ENCODE results near the gene RNF121.
A peak's percentile ranks its signal among the peaks of the same experiment; 100 is the strongest.

RNF121 gene

DNA sequence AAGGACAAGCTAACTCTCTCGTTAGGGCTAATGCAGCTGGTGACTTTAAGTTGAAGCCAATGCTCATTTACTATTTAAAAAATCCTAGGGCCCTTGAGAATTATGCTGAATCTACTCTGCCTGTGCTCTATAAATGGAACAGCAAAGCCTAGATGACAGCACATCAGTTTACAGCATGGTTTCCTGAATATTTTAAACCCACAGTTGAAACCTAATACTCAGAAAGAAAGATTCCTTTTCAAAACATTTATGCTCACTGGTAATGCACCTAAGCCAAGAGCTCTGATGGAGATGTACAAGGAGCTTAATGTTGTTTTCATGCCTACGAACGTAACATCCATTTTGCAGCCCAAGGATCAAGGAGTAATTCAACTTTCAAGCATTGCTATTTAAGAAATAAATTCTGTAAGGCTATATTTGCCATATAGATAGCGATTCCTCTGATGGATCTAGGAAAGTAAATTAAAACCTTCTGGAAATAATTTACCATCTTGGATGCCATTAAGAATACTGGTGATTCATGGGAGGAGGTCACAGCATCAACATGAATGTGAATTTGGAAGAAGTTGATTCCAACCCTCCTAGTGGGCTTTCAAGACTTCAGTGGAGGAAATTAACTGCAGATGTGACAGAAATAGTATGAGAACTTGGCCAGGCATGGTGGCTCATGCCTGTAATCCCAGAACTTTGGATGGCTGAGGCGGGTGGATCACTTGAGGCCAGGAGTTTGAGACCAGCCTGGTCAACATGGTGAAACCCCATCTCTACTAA is 14.9 kb upstream of the RNF121 start:
- Histone ChIP-seq H3K4me1 (ENCODE audit: control insufficient read depth in 2 of 2, insufficient read depth in 2 of 2, low read length in 2 of 2) (no peaks in the 10 kb centered on the region), H3K4me3 (ENCODE audit: low read length in 2 of 2) (no peak overlapping the region), H3K9ac (ENCODE audit: low read depth in 1 of 2, low read length in 2 of 2) (no peak overlapping the region), H3K27ac (ENCODE audit: low read depth in 2 of 2, low read length in 2 of 2) (no peak overlapping the region), H3K27me3 (ENCODE audit: control insufficient read depth in 2 of 2, insufficient read depth in 2 of 2, low read length in 2 of 2) (no peaks in the 10 kb centered on the region), H3K9me3 (ENCODE audit: control insufficient read depth in 2 of 2, low read length in 2 of 2) (no peaks in the 10 kb centered on the region), H3K36me3 (ENCODE audit: control insufficient read depth in 2 of 2, insufficient read depth in 2 of 2, low read length in 2 of 2) (peaks cover 20 to 29% of the 10 kb centered on the region in 2 donors)

GRCh38 chr11:71914617-71915189 is 14.1 kb upstream of the RNF121 start:
- no peak overlapping the region for H3K27ac ChIP-seq (ENCODE audit: low read depth in 2 of 2, low read length in 2 of 2)
- H3K27me3 ChIP-seq (ENCODE audit: control insufficient read depth in 2 of 2, insufficient read depth in 2 of 2, low read length in 2 of 2), result no peaks in the 10 kb centered on the region
- no peak overlapping the region for H3K9ac ChIP-seq (ENCODE audit: low read depth in 1 of 2, low read length in 2 of 2)
- no peak overlapping the region for H3K4me3 ChIP-seq (ENCODE audit: low read length in 2 of 2)
- H3K36me3 ChIP-seq (ENCODE audit: control insufficient read depth in 2 of 2, insufficient read depth in 2 of 2, low read length in 2 of 2), result peaks cover 20 to 30% of the 10 kb centered on the region in 2 donors
- no peaks in the 10 kb centered on the region for H3K9me3 ChIP-seq (ENCODE audit: control insufficient read depth in 2 of 2, low read length in 2 of 2)
- H3K4me1 ChIP-seq (ENCODE audit: control insufficient read depth in 2 of 2, insufficient read depth in 2 of 2, low read length in 2 of 2), result no peaks in the 10 kb centered on the region

GRCh38 chr11:71917646-71918140 is 11.2 kb upstream of the RNF121 start:
- Histone ChIP-seq H3K27me3 (ENCODE audit: control insufficient read depth in 2 of 2, insufficient read depth in 2 of 2, low read length in 2 of 2) (no peaks in the 10 kb centered on the region), H3K4me3 (ENCODE audit: low read length in 2 of 2) (no peak overlapping the region), H3K9me3 (ENCODE audit: control insufficient read depth in 2 of 2, low read length in 2 of 2) (no peaks in the 10 kb centered on the region), H3K4me1 (ENCODE audit: control insufficient read depth in 2 of 2, insufficient read depth in 2 of 2, low read length in 2 of 2) (no peaks in the 10 kb centered on the region), H3K36me3 (ENCODE audit: control insufficient read depth in 2 of 2, insufficient read depth in 2 of 2, low read length in 2 of 2) (peaks cover 17 to 28% of the 10 kb centered on the region in 2 donors), H3K27ac (ENCODE audit: low read depth in 2 of 2, low read length in 2 of 2) (no peak overlapping the region), H3K9ac (ENCODE audit: low read depth in 1 of 2, low read length in 2 of 2) (no peak overlapping the region)

DNA sequence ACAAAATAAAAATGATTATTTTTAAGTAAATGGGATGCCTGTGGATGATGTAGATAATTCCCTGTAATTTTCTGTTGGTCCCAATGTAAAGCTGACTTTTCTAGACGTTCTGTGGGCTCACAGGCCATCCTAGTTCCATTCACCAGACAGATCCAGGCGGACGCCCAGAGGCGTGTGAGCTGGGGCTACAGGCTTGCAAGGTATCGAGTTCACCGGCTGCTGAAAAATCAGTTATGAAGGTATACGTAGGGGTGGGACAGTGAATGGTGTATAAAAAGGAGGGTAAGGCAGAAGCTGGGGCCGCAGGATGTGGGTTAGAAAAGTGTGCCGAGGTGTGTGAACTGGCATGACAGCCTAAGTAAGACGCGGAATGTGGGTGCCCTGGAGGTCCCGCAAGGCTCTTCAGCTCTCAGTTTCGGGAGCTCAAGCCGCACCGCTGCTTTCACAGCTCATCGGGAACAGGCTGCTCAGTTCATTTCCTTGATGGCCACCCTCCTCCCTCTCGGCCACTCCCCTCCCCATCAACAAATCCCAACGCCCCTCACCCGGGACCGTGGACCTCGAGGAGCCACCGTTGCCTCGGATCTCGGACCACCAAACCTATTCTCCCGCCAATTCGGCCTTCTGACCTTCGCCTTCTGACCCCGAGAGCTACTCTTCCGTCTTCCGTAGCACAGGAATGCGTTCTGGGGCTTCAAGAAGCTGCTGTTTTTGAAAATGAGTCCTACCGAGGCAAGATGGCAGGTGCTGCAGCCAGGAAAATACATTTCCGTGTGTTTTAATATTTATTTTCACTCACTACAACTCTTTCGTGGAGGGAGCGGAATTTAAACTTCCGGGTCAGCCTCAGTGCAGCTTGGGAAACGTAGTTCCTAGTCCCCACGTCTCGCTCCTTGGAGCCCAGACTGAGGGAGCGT is 768 bp upstream of the RNF121 start, which contains the start of gene XNDC1N:
XNDC1N (minus strand) TSS at position 775 of the 917 bp plus-strand sequence. CDS start 5,241 bp downstream, outside the sequence.
- Histone ChIP-seq H3K9ac (ENCODE audit: low read depth in 1 of 2, low read length in 2 of 2) (peak within 1 kb of the TSS; percentile 79 to 97), H3K4me3 (ENCODE audit: low read length in 2 of 2) (peak within 1 kb of the TSS; percentile 96 to 97), H3K4me1 (ENCODE audit: control insufficient read depth in 2 of 2, insufficient read depth in 2 of 2, low read length in 2 of 2) (peaks cover 10 to 16% of the 10 kb centered on the region in 2 donors), H3K9me3 (ENCODE audit: control insufficient read depth in 2 of 2, low read length in 2 of 2) (no peaks in the 10 kb centered on the region), H3K27ac (ENCODE audit: low read depth in 2 of 2, low read length in 2 of 2) (peak within 1 kb of the TSS; percentile 92 to 93), H3K27me3 (ENCODE audit: control insufficient read depth in 2 of 2, insufficient read depth in 2 of 2, low read length in 2 of 2) (no peaks in the 10 kb centered on the region), H3K36me3 (ENCODE audit: control insufficient read depth in 2 of 2, insufficient read depth in 2 of 2, low read length in 2 of 2) (no peaks in the 10 kb centered on the region)

DNA sequence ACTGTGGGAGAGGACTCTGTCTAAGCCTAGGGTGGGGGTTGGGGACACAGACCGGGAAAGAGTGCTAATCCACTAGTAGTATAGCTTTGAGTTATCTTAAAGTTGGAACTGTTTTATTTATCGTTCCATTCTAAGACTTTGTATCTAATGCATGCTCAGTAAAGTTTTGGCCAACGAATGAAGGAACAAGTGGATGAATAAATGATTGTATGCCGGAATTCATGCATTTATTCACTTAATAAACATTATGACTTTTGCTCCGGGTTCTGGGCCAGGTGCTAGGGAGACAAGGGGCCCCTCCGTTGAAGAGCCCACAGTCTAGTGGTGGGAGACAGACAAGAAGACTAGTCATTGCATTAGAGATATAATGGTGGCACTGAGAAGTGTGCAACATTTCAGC is 645 bp downstream of the RNF121 start:
- H3K27ac ChIP-seq (ENCODE audit: low read depth in 2 of 2, low read length in 2 of 2), result no peak overlapping the region
- H3K9me3 ChIP-seq (ENCODE audit: control insufficient read depth in 2 of 2, low read length in 2 of 2), result no peaks in the 10 kb centered on the region
- H3K4me1 ChIP-seq (ENCODE audit: control insufficient read depth in 2 of 2, insufficient read depth in 2 of 2, low read length in 2 of 2), result peaks cover 10 to 16% of the 10 kb centered on the region in 2 donors
- no peaks in the 10 kb centered on the region for H3K36me3 ChIP-seq (ENCODE audit: control insufficient read depth in 2 of 2, insufficient read depth in 2 of 2, low read length in 2 of 2)
- H3K27me3 ChIP-seq (ENCODE audit: control insufficient read depth in 2 of 2, insufficient read depth in 2 of 2, low read length in 2 of 2), result no peaks in the 10 kb centered on the region
- H3K4me3 ChIP-seq (ENCODE audit: low read length in 2 of 2), result peak overlapping the region; percentile 96 to 97
- peak overlapping the region; percentile 68 to 79 for H3K9ac ChIP-seq (ENCODE audit: low read depth in 1 of 2, low read length in 2 of 2)

GRCh38 chr11:71930556-71931244 is 1.9 kb downstream of the RNF121 start:
- Histone ChIP-seq H3K9ac (ENCODE audit: low read depth in 1 of 2, low read length in 2 of 2) (no peak overlapping the region), H3K9me3 (ENCODE audit: control insufficient read depth in 2 of 2, low read length in 2 of 2) (no peaks in the 10 kb centered on the region), H3K36me3 (ENCODE audit: control insufficient read depth in 2 of 2, insufficient read depth in 2 of 2, low read length in 2 of 2) (no peaks in the 10 kb centered on the region), H3K4me3 (ENCODE audit: low read length in 2 of 2) (no peak overlapping the region), H3K27ac (ENCODE audit: low read depth in 2 of 2, low read length in 2 of 2) (no peak overlapping the region), H3K27me3 (ENCODE audit: control insufficient read depth in 2 of 2, insufficient read depth in 2 of 2, low read length in 2 of 2) (no peaks in the 10 kb centered on the region), H3K4me1 (ENCODE audit: control insufficient read depth in 2 of 2, insufficient read depth in 2 of 2, low read length in 2 of 2) (peaks cover 10 to 16% of the 10 kb centered on the region in 2 donors)

- Histone ChIP-seq H3K27ac (ENCODE audit: low read depth in 2 of 2, low read length in 2 of 2) (no peak overlapping the region), H3K9me3 (ENCODE audit: control insufficient read depth in 2 of 2, low read length in 2 of 2) (no peaks in the 10 kb centered on the region), H3K4me3 (ENCODE audit: low read length in 2 of 2) (no peak overlapping the region), H3K4me1 (ENCODE audit: control insufficient read depth in 2 of 2, insufficient read depth in 2 of 2, low read length in 2 of 2) (peaks cover 10 to 16% of the 10 kb centered on the region in 2 donors), H3K36me3 (ENCODE audit: control insufficient read depth in 2 of 2, insufficient read depth in 2 of 2, low read length in 2 of 2) (no peaks in the 10 kb centered on the region), H3K9ac (ENCODE audit: low read depth in 1 of 2, low read length in 2 of 2) (no peak overlapping the region), H3K27me3 (ENCODE audit: control insufficient read depth in 2 of 2, insufficient read depth in 2 of 2, low read length in 2 of 2) (no peaks in the 10 kb centered on the region)
These were observed 2.4 kb downstream of the RNF121 start for GRCh38 chr11:71931245-71931602.

- no peak overlapping the region for H3K27ac ChIP-seq (ENCODE audit: low read depth in 2 of 2, low read length in 2 of 2)
- H3K4me1 ChIP-seq (ENCODE audit: control insufficient read depth in 2 of 2, insufficient read depth in 2 of 2, low read length in 2 of 2), result peaks cover 10 to 11% of the 10 kb centered on the region in 2 donors
- H3K27me3 ChIP-seq (ENCODE audit: control insufficient read depth in 2 of 2, insufficient read depth in 2 of 2, low read length in 2 of 2), result no peaks in the 10 kb centered on the region
- H3K9ac ChIP-seq (ENCODE audit: low read depth in 1 of 2, low read length in 2 of 2), result no peak overlapping the region
- peaks cover 3 to 4% of the 10 kb centered on the region in 2 donors for H3K36me3 ChIP-seq (ENCODE audit: control insufficient read depth in 2 of 2, insufficient read depth in 2 of 2, low read length in 2 of 2)
- H3K9me3 ChIP-seq (ENCODE audit: control insufficient read depth in 2 of 2, low read length in 2 of 2), result no peaks in the 10 kb centered on the region
- H3K4me3 ChIP-seq (ENCODE audit: low read length in 2 of 2), result no peak overlapping the region
These were observed 4.5 kb downstream of the RNF121 start for GRCh38 chr11:71933141-71933933.

DNA sequence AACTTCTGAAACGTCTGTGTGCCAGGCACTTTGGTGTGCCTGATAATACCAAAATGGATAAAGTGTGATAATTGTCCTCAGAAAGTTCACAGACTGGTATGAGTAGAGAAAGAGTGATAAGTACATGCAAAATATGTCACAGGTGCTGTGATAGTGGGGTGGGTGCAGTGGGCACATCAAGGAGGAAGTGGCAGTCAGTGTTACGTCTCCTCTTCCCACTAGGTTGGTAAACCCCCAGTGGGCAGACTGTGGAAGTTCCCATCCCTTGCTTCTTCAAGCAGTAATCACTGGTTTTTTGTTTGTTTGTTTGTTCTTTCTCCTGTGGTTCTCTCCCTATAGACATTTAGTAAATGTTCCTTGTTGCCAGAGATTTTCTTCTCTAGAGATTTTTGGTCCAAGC is 5.4 kb downstream of the RNF121 start:
- Histone ChIP-seq H3K27ac (ENCODE audit: low read depth in 2 of 2, low read length in 2 of 2) (no peak overlapping the region), H3K27me3 (ENCODE audit: control insufficient read depth in 2 of 2, insufficient read depth in 2 of 2, low read length in 2 of 2) (no peaks in the 10 kb centered on the region), H3K4me3 (ENCODE audit: low read length in 2 of 2) (no peak overlapping the region), H3K9ac (ENCODE audit: low read depth in 1 of 2, low read length in 2 of 2) (no peak overlapping the region), H3K36me3 (ENCODE audit: control insufficient read depth in 2 of 2, insufficient read depth in 2 of 2, low read length in 2 of 2) (peaks cover 3 to 4% of the 10 kb centered on the region in 2 donors), H3K9me3 (ENCODE audit: control insufficient read depth in 2 of 2, low read length in 2 of 2) (no peaks in the 10 kb centered on the region), H3K4me1 (ENCODE audit: control insufficient read depth in 2 of 2, insufficient read depth in 2 of 2, low read length in 2 of 2) (peaks cover 10 to 11% of the 10 kb centered on the region in 2 donors)

All from mucosa of rectum (tissue), 2 donors.